Inflammatory macrophage (primary cell): ENCODE data around the gene CFAP46.
"Not testable (repeated sequence)": the region's sequence is repeated elsewhere in the genome, so short reads cannot be mapped to it uniquely, and the experiment has no call there.

Source experiments
- DNase-seq, 2 donors: peaks; one replicate each; pipeline ENCODE4 v3.0.0-alpha.2; 2020 to 2022

The CFAP46 gene

DNA sequence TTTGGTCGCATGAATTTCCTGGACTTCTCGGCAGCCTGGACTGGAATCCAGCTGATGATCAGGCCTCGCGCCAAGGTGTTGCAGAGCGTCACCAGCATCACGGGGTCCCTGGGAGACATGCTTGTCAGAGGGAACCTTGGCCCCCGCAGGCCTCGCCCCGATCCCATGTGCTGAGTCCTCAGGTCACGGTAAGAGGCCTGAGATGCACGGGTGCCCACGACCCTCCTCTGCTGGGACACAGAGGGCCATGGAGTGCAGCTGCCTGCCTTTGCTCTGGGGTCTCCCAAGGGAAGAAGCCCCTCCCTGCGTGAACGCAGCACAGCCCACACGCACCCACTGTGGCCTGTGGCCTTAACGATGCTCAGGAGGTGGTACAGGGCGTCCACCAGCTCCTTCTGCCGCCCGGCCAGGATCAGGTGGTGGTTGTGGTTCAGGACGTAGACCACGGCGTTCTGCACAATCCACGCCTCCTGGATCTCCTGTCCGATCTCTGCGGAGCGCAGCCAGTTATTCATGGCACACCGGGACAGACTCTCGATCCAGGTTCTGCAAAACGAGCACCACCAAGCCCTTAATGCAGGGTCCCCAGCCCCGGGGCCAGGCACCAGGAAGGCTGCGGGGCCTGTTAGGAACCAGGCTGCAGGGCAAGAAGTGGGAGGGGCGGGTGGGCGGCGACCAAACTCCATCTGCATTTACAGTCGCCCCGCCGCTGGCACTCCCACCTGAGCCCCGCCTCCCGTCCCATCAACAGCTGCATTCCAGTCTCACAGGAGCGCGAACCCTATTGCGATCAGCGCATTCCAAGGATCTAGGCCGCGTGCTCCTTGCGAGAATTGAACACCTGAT is 29.4 kb downstream of the CFAP46 start:
- DNase-seq: no peak

DNA sequence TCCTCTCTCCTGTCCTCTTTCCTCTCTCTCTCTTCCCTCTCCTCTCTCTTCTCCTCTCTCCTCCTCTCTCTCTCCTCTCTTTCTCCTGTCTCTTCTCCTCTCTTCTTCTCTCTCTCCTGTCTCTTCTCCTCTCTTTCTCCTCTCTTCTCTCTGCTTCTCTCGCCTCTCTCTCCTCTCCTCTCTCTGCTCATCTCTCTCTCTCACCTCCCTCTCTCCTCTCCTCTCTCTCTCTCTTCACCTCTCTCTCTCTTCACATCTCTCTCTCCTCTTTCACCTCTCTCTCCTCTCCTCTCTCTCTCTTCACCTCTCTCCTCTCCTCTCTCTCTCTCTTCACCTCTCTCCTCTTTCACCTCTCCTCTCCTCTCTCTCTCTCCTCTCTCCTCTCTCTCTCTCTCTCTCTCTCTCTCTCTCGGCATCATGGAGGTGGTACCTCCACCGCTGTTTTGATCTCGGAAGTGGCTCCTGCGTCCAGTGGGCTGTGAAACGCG is 30.1 kb downstream of the CFAP46 start:
- no peak for DNase-seq

DNA sequence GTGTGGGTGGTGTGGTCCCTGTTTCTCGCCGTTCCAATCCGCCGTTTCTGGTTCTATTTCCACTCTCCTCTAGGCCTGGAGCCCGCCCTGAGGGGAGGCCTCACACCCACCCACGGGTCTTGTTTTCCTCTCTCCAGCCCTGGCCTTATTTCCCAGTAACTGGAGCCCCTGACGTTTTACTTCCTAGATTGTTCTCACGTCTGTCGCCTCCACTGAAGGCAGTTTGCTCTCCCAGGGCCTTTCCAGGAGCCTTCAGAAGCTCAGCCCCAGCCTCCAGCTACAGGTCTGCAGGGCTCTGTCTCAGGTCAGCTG is 30.6 kb downstream of the CFAP46 start:
- DNase-seq: no peak

DNA sequence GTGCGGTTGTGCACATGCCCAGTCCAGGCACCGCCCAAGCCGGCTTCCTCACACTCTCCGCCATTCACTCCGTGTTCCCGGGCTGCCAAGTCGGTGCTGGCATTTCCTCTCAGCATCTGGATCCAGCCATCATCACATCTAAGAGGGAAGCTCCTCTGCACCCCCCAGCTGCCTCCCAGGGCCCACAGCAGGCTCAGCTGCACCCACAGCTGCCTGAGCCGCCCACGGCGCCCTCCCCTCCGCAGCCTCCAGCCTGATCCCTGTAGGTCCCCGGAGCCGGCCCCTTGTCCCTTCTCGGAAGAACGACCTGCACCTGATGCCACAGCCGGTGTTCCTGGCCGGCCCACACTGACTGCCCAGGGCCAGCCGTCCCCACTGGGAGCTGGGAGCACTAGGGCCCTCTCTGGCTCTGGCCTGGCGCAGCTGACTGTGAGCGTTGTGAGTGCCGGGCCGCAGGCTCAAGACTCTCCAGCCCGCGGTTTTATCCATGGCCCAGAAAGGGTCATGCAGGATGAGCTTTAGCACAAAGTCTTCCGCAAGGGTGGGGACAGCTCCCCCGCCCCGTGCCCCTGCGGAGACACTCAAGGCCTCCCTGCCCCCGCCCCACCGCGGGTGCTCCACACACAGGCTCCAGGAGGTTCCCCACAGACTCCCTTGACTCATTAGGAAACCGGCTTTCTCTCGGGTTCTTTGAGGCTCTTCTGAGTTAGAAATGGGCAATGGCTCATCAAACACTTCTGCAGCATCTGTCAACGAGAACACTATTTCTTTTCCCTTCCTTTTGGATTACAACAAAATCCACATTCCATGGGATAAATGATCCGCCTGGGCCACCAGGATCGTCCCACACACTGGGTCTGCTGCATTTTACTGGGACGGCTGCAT is 31.2 kb downstream of the CFAP46 start:
- DNase-seq: no peak

DNA sequence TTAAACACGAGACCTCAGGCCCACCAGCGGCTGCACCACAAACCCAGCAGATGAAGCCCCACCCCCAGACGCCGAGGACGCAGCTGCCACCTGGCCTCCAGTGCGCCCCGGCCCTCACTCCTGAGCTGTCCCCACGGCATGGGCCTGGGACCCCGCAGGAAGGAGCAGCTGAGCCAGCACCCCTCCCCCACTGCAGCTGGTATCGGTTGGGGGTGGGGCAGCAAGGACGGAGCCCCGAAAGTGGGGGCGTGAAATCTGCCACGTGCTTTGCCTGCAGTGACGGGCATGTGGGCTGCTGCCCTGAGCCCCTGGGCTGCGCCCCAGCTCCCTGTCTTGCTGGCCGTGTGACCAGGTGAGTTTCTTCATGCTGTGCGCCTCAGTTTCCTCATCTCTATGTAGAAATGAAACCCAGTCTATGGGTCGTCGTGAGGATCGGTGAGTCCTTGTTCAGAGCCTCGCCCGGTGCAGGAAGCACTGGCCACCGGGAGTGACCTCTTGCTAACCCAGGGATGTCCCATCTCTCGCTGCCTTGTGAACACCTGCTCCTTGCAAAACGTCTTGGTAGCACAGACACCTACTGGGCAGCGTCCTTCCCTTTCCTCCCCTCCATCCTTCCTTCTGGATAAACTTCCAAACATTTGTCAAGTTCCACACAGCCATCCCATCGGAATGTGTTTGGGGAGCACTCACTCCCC is 32.0 kb downstream of the CFAP46 start:
- DNase-seq: no peak

DNA sequence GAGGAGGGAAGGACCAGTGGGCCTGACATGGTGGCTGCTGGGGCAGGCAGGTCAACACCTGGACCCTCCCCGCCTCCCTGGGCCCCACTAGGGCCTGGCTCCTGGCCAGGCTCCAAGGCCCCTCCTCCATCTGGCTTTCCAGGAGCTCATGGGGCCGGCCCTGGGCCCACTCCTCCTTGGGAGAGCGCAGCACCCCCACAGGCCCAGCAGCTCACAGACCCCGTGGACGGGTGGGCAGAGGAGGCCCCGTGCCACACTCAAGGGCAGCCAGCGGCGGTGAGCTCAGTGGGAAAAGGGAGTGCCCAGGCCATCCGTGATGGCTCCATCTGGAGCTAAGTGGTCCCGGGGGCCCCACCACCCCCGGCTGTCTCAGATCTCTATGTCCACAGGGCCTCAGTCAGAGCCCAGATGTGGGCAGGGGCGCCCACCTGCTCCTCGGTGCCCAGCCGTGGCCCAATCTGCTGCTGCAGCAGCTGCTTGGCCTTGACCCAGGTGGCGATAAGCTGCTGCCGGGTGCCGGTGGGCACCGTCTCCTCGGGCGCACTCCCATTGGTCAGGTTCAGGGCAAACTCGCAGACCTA is 32.8 kb downstream of the CFAP46 start:
- no peak for DNase-seq

DNA sequence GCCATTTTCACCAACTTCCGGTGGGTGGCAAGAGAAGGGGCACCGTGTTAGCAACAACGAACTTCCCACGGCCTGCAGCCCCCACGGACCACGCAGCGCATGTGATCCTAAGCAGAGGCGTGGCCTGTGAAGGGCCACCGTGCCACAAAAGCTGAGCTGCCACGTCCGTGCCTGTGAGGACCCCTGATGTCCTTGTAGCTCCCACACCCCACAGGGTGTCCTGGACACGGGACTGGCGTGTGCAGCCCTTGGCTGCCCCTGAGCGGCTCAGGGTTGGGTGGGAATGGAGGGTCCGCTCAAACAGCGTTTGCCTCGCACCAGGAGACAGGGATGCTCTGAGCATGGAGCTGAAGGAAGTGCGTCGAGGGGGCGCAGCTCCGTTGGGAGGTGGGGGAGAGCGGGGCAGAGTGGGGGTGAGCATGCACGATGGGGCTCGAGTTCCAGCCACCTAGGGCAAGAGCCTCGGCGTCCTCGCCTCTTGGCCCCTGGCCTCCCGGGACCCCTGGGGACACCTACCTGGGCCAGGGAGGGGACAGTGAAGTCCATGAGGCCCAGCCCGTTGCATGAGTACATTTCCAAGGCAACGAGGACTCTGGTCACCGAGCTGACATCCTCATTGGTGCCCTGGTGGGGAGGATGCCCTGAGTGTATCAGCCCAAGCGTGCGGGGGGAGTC is 33.6 kb downstream of the CFAP46 start:
- no peak for DNase-seq

DNA sequence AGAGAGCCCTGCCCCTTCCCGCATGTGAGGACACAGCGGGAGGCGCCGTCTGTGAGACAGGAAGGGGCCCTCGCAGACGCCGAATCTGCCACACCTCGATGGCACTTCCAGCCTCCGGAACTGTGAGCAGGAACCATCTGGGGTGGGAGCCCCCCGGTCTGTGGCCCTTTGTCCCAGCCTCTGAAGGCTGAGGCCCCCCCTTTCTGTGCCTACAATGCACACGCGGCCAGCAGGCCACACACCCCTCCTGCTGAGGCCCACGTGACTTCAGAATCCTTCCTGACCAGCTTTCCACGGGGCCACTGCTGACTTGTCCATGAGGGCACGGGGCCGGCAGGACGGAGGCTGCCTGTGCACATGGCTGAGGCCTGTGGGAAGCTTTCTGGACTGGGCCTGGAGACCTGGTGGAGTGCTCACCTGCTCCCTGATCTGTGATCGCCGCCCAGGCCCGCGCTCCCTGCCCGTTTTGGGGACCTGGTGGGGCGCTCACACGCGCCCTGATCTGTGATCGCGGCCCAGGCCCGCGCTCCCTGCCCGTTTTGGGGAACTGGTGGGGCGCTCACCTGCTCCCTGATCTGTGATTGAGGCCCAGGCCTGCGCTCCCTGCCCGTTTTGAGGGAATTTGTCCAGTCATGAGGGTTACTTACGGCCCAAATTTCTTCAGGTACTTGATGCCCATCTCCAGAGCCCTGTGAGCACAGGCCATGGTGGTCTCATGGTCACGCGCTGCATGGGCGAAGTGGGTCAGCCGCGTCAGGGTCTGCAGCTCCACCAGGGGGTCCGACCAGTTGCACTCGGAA is 34.3 kb downstream of the CFAP46 start:
- DNase-seq: no peak

DNA sequence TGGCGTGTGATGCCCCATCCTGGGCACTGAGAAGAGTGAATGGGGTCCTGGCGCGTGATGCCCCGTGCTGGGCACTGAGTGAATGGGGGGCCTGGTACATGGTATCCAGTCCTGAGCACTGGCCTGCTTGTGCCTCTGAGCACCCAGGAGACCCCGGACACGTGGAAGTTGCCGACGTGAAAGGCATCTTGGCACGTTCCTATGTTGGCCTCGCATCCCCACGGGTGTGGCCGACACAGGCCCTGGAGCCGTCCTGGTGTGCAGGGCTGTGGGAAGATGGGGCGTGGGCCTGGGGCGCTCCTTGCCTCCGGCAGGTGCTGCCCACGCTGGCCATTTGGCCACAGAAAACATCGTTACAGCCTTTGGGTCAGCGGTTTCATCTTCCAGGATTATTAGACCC is 35.5 kb downstream of the CFAP46 start:
- DNase-seq: no peak

DNA sequence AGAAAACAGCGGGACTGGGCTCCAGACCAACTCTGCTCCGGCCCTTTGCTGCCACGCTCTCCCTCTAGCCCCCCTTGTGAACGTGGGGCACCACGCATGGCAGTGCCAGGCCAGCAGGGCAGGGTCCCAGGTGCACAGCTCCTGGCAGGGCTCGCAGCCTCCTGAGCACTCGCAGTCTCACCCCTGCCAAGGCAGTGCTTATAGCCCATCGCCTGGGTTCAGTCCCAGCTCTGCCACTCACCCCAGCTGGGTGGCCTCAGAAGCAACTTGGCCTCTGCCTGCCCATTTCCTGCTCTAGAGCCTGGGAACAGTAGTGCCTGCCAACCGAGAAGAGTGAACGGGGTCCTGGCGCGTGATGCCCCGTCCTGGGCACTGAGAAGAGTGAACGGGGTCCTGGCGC is 36.3 kb downstream of the CFAP46 start:
- no peak for DNase-seq

DNA sequence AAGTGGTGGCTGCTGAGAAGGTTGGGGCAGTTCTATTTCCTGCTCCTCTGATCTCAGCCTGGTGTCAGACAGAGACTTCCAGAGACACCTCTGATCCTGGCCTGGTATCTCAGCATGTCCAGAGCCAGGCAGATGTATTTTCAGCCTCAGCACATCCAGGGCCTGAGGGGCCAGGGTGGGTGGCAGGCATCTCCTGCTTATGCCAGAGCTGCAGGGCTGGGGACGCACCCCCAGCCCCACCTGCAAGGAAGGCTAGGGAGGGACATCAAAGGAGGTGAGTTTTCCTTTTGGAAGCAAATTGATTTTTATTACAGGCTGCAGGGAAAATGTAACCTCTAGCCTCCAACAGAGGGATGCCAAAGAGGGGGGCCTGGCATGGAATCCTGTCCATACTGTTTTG is 36.7 kb downstream of the CFAP46 start:
- no peak for DNase-seq

DNA sequence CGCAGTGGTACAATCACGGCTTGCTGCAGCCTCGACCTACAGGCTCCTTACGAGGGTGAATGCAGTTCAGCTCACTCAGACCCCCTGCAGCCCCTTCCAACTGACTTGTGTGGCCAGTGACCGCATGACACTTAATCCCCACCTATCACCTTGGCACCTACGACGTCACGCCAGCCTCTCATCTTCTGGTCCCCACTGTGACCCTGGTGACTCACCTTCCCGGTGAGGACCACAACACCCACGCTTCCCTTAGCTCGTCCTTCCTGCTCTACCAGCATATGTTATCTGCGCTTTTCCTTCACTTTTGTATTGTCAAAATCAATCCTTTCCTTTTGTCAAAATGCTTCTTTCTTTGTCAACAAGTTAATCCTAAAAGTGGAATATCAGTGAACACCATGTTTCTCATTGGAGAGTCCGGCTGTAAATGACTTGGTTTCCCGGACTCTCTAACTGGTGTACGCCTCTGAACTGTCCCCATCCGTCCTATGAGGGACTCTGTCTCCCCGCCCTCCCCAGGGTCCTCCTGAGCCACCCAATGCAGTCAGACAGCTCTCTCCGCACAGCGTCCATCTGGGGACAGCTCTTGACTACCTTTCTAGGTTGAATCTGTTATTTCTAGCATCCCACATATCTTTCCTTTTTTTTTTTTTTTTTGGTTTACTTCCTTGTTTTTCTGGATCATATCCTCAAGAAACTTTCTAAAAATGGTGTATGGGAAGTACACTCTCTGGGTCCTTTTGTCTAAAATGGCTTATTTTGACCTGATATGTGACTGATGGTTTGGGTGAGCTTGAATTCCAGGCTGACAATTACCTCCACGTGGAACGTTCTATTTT is 37.3 kb downstream of the CFAP46 start:
- DNase-seq: no peak

DNA sequence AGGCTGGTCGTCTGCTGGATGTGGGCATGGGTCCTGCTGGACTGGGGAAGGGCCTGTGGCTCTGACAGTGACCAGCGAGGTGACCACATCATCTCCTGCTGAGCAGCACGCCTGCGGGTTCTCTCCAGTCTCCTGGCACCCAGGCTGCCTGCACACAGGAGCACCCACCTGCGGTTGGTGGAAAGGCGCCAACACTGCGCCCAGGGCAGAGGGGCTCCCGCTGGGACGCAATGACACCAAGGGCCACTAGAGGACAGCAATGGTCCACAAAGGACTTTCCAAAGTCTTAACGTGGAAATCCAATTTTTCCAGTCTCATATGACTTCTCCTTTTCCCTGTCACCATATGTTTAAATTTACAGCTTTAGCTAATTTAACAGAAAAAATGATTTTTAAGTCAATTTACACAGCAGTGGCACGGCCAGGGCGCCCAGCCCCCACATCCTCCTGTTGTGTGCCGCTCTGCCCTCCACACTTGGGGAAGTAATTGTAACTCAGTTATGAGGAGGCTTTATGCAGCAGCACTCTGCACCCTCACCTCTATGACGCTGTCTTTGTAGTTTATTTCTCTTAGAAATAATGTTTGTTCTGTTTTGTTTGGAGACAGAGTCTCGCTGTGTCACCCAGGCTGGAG is 38.1 kb downstream of the CFAP46 start:
- DNase-seq: peak; percentile 27 to 43

DNA sequence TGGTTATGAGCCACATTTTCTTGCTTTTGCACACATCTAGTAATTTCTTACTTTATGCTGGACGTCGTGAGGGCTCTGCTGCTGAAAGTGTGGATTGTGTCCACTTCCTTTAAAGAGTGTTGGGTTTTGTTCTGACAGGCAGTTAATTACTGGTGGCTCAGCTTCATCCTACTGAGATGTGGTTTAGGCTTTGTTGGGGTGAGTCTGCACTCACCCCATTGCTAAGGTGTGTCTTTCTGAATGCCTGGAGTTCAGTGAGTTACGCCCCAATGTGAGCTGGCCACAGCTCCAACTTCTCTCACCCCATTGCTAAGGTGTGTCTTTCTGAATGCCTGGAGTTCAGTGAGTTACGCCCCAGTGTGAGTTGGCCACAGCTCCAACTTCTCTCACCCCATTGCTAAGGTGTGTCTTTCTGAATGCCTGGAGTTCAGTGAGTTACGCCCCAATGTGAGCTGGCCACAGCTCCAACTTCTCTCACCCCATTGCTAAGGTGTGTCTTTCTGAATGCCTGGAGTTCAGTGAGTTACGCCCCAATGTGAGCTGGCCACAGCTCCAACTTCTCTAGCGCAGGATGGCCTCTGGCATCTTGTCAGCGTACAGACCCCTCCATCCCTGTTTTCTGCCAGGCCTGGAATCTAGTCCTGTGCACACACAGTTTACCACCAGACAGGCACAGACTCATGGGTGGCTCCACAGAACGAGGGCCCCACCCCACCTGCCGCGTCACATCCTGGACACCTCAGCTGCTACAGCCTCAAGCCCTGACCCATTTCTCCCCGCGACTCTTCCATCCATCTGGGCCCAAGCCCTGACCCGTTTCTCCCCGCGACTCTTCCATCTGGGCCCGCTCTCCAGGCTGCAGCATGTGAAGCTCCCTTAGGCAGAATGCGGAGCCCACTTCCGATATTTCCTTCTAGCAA is 39.5 kb downstream of the CFAP46 start:
- DNase-seq: not testable (repeated sequence)

DNA sequence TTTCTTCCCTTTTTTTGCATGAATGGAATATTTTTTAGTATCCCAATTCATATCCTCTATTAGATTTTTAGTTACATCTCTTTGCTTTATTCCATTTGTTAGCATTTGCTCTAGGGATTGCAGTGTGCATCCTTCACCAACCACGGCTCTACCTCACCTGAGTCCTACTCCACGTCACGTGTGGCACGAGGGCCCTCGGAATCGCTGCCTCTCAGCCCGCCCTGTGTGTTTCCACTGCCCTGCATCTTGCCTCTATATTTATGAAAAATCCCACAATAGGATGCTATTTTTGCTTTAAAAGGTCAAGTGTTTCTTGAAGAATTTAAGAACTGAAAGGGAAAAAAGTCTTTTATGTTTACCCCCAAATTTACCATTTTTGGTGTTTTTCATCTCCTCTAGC is 41.0 kb downstream of the CFAP46 start:
- DNase-seq: no peak

DNA sequence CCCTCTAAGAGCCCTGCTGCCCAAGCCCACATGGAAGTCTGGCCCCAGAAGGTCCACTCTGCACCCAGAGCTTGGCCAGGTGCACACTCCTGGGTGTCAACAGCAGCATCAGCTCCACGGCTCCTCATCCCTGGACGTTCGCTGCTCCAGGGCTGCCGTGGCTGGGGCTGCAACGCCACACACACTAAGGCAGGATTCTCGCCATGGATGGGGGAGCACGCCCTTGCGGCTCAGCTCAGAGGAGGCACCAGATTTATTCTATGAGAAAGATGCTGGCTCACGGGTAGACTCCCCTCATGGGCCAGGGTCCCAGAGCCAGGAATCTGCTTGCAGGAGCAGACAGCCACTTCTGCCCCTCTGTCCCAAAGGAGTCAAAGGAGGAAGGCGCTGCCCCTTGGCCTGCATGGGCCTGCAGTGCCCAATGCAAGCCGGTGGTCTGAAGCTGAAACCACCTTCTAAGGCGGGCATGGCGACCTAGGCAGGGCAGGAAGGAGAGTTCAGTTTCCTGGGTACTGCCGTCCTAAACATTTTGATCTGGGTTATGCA is 42.1 kb downstream of the CFAP46 start:
- no peak for DNase-seq

DNA sequence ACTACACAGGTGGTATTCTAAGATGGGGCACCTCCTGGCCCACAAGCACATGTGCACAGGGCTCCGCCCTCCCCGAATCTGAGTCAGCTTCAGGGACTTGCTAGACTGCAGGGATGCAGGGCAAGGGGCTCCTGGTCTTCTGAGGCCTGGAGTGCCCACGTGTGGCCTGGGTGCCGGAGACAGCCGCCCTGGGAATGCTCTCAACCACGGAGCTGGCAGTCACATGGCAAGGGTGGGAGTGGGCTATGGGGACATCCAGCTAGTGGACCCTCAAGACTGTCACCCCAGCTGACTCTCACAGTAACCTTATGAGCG is 42.7 kb downstream of the CFAP46 start:
- DNase-seq: no peak

DNA sequence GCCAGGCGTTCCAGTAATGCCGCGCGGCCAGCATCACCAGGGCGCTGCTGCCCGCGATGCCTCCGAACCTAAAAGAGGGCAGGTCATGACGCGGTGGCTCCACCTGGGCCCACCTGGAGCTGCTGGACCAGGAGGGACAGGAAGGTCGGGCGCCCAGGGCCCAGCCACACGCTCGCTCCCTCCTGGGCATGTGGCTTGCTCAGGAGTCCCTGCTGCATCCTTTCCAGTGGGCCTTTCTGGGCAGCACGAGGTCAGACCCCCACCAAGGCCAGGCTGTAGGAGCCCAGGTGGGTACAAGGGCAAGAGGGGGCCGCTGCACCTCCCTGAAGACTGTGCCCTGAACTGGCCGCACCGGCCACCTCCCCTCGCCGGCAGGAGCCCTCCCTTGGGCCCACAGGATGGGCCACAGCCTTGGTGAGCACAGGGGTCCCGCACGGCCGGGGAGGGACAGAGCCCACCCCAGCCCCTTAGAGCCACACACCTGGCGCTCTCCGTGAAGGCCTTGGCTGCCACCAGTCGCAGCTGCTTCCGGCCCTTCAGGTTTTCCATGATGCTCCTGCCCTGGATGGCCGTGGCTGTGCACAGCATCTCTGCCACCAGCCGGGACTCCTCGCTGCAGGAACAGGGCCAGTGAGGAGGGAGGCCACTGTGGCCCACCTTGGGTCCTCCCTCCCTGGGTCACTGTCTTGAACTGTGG is 43.2 kb downstream of the CFAP46 start:
- DNase-seq: no peak
